ENCODE results near the gene IQGAP3. TPM values are rescaled to one million over a fixed set of nuclear protein-coding genes. Genes with fewer than 3 reads are reported as not detected.

The IQGAP3 gene
- total and polyA plus RNA-seq, 9 donors = 0.05 to 1.2 (median 0.30) TPM; not detected in 1

GRCh38 chr1:156582388-156583017, 10.1 kb upstream of the IQGAP3 start:
- Histone ChIP-seq H3K4me1 (ENCODE audit: insufficient read depth) (no peaks in the 10 kb centered on the region), H3K4me3 (no peak overlapping the region), H3K27ac (no peak overlapping the region), H3K36me3 (no peaks in the 10 kb centered on the region), H3K27me3 (no peaks in the 10 kb centered on the region), H3K9me3 (no peaks in the 10 kb centered on the region)
- intact Hi-C loops (cut with DNase I) = loop anchor here in 1 of 4 donors (5.0 to 10.0 kb wide), 2 partner anchors 70 to 72 kb away; no protein-coding TSS in a partner anchor
- WGBS, 3 donors = 75 to 81% (median 80%) methylated on average over 9 of the region's 9 CpGs
- no peak for DNase-seq
- TF ChIP-seq EP300 (IDR thresholded peaks at IDR 0.05) = no peak
- no peak for TF ChIP-seq POLR2A (IDR thresholded peaks at IDR 0.05)
- TF ChIP-seq CTCF (IDR thresholded peaks at IDR 0.05) = no peak

- intact Hi-C loops (cut with DNase I) = loop anchor here in 1 of 4 donors (5.0 to 10.0 kb wide), 2 partner anchors 70 to 73 kb away; no protein-coding TSS in a partner anchor
- no peak overlapping the region for H3K4me3 ChIP-seq
- no peaks in the 10 kb centered on the region for H3K9me3 ChIP-seq
- no peak overlapping the region for H3K27ac ChIP-seq
- DNase-seq = peak in 1 of 5 donors; percentile 28
- TF ChIP-seq POLR2A (IDR thresholded peaks at IDR 0.05) = no peak
- TF ChIP-seq CTCF (IDR thresholded peaks at IDR 0.05) = no peak
- TF ChIP-seq EP300 (IDR thresholded peaks at IDR 0.05) = no peak
- H3K4me1 ChIP-seq (ENCODE audit: insufficient read depth) = no peaks in the 10 kb centered on the region
- H3K27me3 ChIP-seq = no peaks in the 10 kb centered on the region
- H3K36me3 ChIP-seq = no peaks in the 10 kb centered on the region
- 73 to 76% (median 75%) methylated on average over 21 of the region's 21 CpGs for WGBS, 3 donors
These were observed 9.5 kb upstream of the IQGAP3 start for GRCh38 chr1:156581661-156582387.

- Histone ChIP-seq H3K36me3 (no peaks in the 10 kb centered on the region), H3K27me3 (no peaks in the 10 kb centered on the region), H3K4me1 (ENCODE audit: insufficient read depth) (no peaks in the 10 kb centered on the region), H3K4me3 (no peak within 1 kb of the TSS), H3K9me3 (no peaks in the 10 kb centered on the region), H3K27ac (no peak within 1 kb of the TSS)
- TF ChIP-seq POLR2A (IDR thresholded peaks at IDR 0.05) (no peak), EP300 (IDR thresholded peaks at IDR 0.05) (no peak), CTCF (IDR thresholded peaks at IDR 0.05) (no peak)
- WGBS, 3 donors = 70 to 76% (median 71%) methylated on average over 5 of the region's 5 CpGs
- no peak for DNase-seq
- intact Hi-C loops (cut with DNase I) = no loop called here
These were observed 7.1 kb upstream of the IQGAP3 start, which contains the start of gene TTC24 for GRCh38 chr1:156579472-156579871. TTC24 (plus strand) TSS chr1:156579723; CDS start chr1:156581365, 1,642 bp downstream.

- H3K4me1 ChIP-seq (ENCODE audit: insufficient read depth) = no peaks in the 10 kb centered on the region
- intact Hi-C loops (cut with DNase I) = no loop called here
- no peak overlapping the region for H3K4me3 ChIP-seq
- WGBS, 3 donors = 34 to 51% (median 43%) methylated on average over 5 to 7 of the region's 7 CpGs
- H3K27ac ChIP-seq = no peak overlapping the region
- no peaks in the 10 kb centered on the region for H3K36me3 ChIP-seq
- H3K27me3 ChIP-seq = no peaks in the 10 kb centered on the region
- no peak for TF ChIP-seq POLR2A (IDR thresholded peaks at IDR 0.05)
- TF ChIP-seq EP300 (IDR thresholded peaks at IDR 0.05) = no peak
- no peak for TF ChIP-seq CTCF (IDR thresholded peaks at IDR 0.05)
- DNase-seq = no peak
- no peaks in the 10 kb centered on the region for H3K9me3 ChIP-seq
These were observed 5.7 kb upstream of the IQGAP3 start for GRCh38 chr1:156578055-156578454.

Data from ovary (tissue), 9 donors.